ENCODE results near the gene FBLN5.

The FBLN5 gene

GRCh38 chr14:91935586-91935985 is 11.9 kb downstream of the FBLN5 start:
- no peak for TF ChIP-seq CTCF (IDR thresholded peaks at IDR 0.05; ENCODE audit: extremely low read depth, insufficient read depth, missing control alignments)
- in situ Hi-C loops (cut with MboI; ENCODE audit: low pct_unique_long_range_greater_than_20kb, low sequenced_read_pairs, unreplicated experiment), result no loop called here
- no peak for DNase-seq (ENCODE audit: low spot score)

GRCh38 chr14:91934554-91935285 is 12.8 kb downstream of the FBLN5 start:
- no peak for TF ChIP-seq CTCF (IDR thresholded peaks at IDR 0.05; ENCODE audit: extremely low read depth, insufficient read depth, missing control alignments)
- in situ Hi-C loops (cut with MboI; ENCODE audit: low pct_unique_long_range_greater_than_20kb, low sequenced_read_pairs, unreplicated experiment), result no loop called here
- DNase-seq (ENCODE audit: low spot score), result no peak

GRCh38 chr14:91931478-91932088 is 15.9 kb downstream of the FBLN5 start:
- in situ Hi-C loops (cut with MboI; ENCODE audit: low pct_unique_long_range_greater_than_20kb, low sequenced_read_pairs, unreplicated experiment), result no loop called here
- TF ChIP-seq CTCF (IDR thresholded peaks at IDR 0.05; ENCODE audit: extremely low read depth, insufficient read depth, missing control alignments), result no peak
- DNase-seq (ENCODE audit: low spot score), result no peak

GRCh38 chr14:91929700-91930099 is 17.8 kb downstream of the FBLN5 start:
- in situ Hi-C loops (cut with MboI; ENCODE audit: low pct_unique_long_range_greater_than_20kb, low sequenced_read_pairs, unreplicated experiment), result no loop called here
- no peak for DNase-seq (ENCODE audit: low spot score)
- no peak for TF ChIP-seq CTCF (IDR thresholded peaks at IDR 0.05; ENCODE audit: extremely low read depth, insufficient read depth, missing control alignments)

GRCh38 chr14:91927800-91928199 is 19.7 kb downstream of the FBLN5 start:
- in situ Hi-C loops (cut with MboI; ENCODE audit: low pct_unique_long_range_greater_than_20kb, low sequenced_read_pairs, unreplicated experiment), result no loop called here
- no peak for TF ChIP-seq CTCF (IDR thresholded peaks at IDR 0.05; ENCODE audit: extremely low read depth, insufficient read depth, missing control alignments)
- no peak for DNase-seq (ENCODE audit: low spot score)

- in situ Hi-C loops (cut with MboI; ENCODE audit: low pct_unique_long_range_greater_than_20kb, low sequenced_read_pairs, unreplicated experiment), result no loop called here
- DNase-seq (ENCODE audit: low spot score), result no peak
- no peak for TF ChIP-seq CTCF (IDR thresholded peaks at IDR 0.05; ENCODE audit: extremely low read depth, insufficient read depth, missing control alignments)
These were observed 20.3 kb downstream of the FBLN5 start for GRCh38 chr14:91927191-91927590.
